Measurements from ENCODE around the gene CFAP210. TPM values are rescaled to one million over a fixed set of nuclear protein-coding genes. Genes with fewer than 3 reads are reported as not detected.
"Not testable (repeated sequence)": the region's sequence is repeated elsewhere in the genome, so short reads cannot be mapped to it uniquely, and the experiment has no call there.

CFAP210 gene
- total and polyA plus RNA-seq, 4 donors, result 1.2 to 7.2 (median 3.3) TPM

DNA sequence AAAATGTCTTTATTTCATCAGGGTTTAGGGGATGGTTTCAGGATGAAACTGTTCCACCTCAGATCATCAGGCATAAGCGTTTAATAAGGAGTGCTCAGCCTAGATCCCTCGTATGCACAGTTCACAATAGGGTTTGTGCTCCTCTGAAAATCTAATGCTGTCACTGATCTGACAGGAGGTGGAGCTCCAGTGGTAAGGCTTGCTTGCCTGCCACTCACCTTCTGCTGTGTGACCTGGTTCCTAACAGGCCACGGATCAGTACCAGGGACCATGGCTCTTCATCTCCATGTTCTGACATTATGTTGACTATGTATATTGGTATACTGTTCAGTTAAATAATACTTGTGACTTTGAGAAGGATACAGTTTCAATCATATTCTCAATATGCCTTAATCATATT, 68.4 kb downstream of the CFAP210 start:
- no peak for ATAC-seq (ENCODE audit: insufficient read depth, low FRiP score)
- TF ChIP-seq, protein P1, sequence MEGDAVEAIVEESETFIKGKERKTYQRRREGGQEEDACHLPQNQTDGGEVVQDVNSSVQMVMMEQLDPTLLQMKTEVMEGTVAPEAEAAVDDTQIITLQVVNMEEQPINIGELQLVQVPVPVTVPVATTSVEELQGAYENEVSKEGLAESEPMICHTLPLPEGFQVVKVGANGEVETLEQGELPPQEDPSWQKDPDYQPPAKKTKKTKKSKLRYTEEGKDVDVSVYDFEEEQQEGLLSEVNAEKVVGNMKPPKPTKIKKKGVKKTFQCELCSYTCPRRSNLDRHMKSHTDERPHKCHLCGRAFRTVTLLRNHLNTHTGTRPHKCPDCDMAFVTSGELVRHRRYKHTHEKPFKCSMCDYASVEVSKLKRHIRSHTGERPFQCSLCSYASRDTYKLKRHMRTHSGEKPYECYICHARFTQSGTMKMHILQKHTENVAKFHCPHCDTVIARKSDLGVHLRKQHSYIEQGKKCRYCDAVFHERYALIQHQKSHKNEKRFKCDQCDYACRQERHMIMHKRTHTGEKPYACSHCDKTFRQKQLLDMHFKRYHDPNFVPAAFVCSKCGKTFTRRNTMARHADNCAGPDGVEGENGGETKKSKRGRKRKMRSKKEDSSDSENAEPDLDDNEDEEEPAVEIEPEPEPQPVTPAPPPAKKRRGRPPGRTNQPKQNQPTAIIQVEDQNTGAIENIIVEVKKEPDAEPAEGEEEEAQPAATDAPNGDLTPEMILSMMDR (IDR thresholded peaks at IDR 0.05; ENCODE audit: control extremely low read depth, extremely low read depth), result no peak
- H3K9ac ChIP-seq (ENCODE audit: insufficient read depth in 1 of 2, low read length in 2 of 2), result no peak overlapping the region
- WGBS, 2 donors, result 84% methylated on average over 3 of the region's 3 CpGs
- peaks cover 0 to 10% (median 4%) of the 10 kb centered on the region in 4 donors for H3K36me3 ChIP-seq (ENCODE audit: control insufficient read depth in 4 of 4, insufficient read depth in 4 of 4, low read length in 4 of 4)
- H3K27me3 ChIP-seq (ENCODE audit: control insufficient read depth in 3 of 3, insufficient read depth in 3 of 3, low read length in 2 of 3), result no peaks in the 10 kb centered on the region
- no peak overlapping the region for H3K4me3 ChIP-seq
- DNase-seq, result no peak
- no peak overlapping the region for H3K27ac ChIP-seq (ENCODE audit: low read depth in 1 of 2, low read length in 1 of 2)
- H3K4me1 ChIP-seq (ENCODE audit: control insufficient read depth in 5 of 5, insufficient read depth in 5 of 5, low read length in 5 of 5), result peaks cover 0 to 2% (median 0%) of the 10 kb centered on the region in 5 donors
- no peaks in the 10 kb centered on the region for H3K9me3 ChIP-seq (ENCODE audit: control insufficient read depth in 4 of 4, insufficient read depth in 3 of 4, low read length in 3 of 4)

DNA sequence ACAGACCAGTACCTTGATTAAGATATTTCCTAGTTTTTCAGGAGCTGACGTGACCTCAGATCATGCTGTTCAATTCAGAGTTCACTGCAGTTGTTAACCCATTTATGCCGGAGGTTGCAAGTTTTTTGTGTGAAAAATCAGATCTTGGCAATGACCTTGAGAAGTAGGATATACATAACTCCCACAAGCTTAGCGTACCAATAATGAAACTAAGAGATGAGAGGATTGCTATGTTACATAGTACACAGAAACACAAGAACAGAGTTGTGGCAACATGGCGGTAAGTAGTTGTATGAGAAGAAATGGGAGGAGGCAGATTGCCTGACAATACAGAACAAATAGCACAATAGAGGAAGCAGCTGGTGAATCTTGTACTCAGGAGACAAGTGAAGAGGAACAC, 71.0 kb downstream of the CFAP210 start:
- Histone ChIP-seq H3K27ac (ENCODE audit: low read depth in 1 of 2, low read length in 1 of 2) (no peak overlapping the region), H3K4me1 (ENCODE audit: control insufficient read depth in 5 of 5, insufficient read depth in 5 of 5, low read length in 5 of 5) (peaks cover 0 to 2% (median 0%) of the 10 kb centered on the region in 5 donors), H3K27me3 (ENCODE audit: control insufficient read depth in 3 of 3, insufficient read depth in 3 of 3, low read length in 2 of 3) (no peaks in the 10 kb centered on the region), H3K36me3 (ENCODE audit: control insufficient read depth in 4 of 4, insufficient read depth in 4 of 4, low read length in 4 of 4) (peaks cover 0 to 14% (median 6%) of the 10 kb centered on the region in 4 donors), H3K4me3 (no peak overlapping the region), H3K9me3 (ENCODE audit: control insufficient read depth in 4 of 4, insufficient read depth in 3 of 4, low read length in 3 of 4) (no peaks in the 10 kb centered on the region), H3K9ac (ENCODE audit: insufficient read depth in 1 of 2, low read length in 2 of 2) (no peak overlapping the region)
- WGBS, 2 donors, result 91 to 93% methylated on average over 4 of the region's 4 CpGs
- DNase-seq (no peak), ATAC-seq (ENCODE audit: insufficient read depth, low FRiP score) (no peak)
- TF ChIP-seq, protein P1 (IDR thresholded peaks at IDR 0.05; ENCODE audit: control extremely low read depth, extremely low read depth), result no peak

DNA sequence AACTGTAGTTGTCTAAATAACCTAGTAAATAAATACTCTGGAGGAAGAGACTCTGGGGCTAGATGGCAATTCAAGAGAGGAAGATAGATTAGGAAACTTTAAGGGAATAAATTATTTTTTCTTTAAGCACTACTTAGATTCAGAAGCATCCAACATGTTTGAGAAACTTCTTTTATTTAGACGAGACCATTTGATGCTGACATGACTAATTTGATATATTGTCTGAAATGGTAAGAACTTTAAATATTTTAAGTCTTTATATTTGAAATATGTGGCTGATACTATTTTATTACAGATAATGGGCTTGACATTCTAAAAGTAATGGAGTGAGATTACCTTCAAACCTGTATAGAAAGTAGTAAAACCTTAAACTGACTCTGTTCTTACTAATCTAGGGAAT, 73.7 kb downstream of the CFAP210 start:
- TF ChIP-seq, protein P1 (IDR thresholded peaks at IDR 0.05; ENCODE audit: control extremely low read depth, extremely low read depth), result no peak
- no peak for DNase-seq
- WGBS, 2 donors, result 87 to 90% methylated on average over 1 of the region's 1 CpG
- Histone ChIP-seq H3K4me1 (ENCODE audit: control insufficient read depth in 5 of 5, insufficient read depth in 5 of 5, low read length in 5 of 5) (no peaks in the 10 kb centered on the region), H3K4me3 (no peak overlapping the region), H3K27me3 (ENCODE audit: control insufficient read depth in 3 of 3, insufficient read depth in 3 of 3, low read length in 2 of 3) (no peaks in the 10 kb centered on the region), H3K27ac (ENCODE audit: low read depth in 1 of 2, low read length in 1 of 2) (no peak overlapping the region), H3K36me3 (ENCODE audit: control insufficient read depth in 4 of 4, insufficient read depth in 4 of 4, low read length in 4 of 4) (peaks cover 2 to 19% (median 10%) of the 10 kb centered on the region in 4 donors), H3K9me3 (ENCODE audit: control insufficient read depth in 4 of 4, insufficient read depth in 3 of 4, low read length in 3 of 4) (peaks cover 0 to 2% (median 0%) of the 10 kb centered on the region in 4 donors), H3K9ac (ENCODE audit: insufficient read depth in 1 of 2, low read length in 2 of 2) (no peak overlapping the region)
- ATAC-seq (ENCODE audit: insufficient read depth, low FRiP score), result no peak

DNA sequence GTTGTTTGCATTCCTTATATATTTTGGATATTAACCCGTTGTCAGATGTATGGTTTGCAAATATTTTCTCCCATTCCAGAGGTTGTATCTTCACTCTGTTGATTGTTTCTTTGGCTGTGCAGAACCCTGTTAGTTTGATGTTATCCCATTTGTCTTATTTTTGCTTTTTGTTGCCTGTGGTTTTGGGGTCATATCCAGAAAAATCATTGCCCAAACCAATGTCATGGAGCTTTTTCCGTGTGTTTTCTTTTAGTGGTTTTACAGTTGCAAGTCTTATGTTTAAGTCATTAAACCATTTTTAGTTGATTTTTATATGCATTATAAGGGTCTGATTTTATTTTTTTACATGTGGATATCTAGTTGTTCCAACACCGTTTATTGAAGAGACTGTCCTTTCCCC, 74.3 kb downstream of the CFAP210 start:
- peaks cover 3 to 23% (median 15%) of the 10 kb centered on the region in 4 donors for H3K36me3 ChIP-seq (ENCODE audit: control insufficient read depth in 4 of 4, insufficient read depth in 4 of 4, low read length in 4 of 4)
- TF ChIP-seq, protein P1 (IDR thresholded peaks at IDR 0.05; ENCODE audit: control extremely low read depth, extremely low read depth), result no peak
- no peak overlapping the region for H3K4me3 ChIP-seq
- H3K4me1 ChIP-seq (ENCODE audit: control insufficient read depth in 5 of 5, insufficient read depth in 5 of 5, low read length in 5 of 5), result no peaks in the 10 kb centered on the region
- no peaks in the 10 kb centered on the region for H3K27me3 ChIP-seq (ENCODE audit: control insufficient read depth in 3 of 3, insufficient read depth in 3 of 3, low read length in 2 of 3)
- H3K9ac ChIP-seq (ENCODE audit: insufficient read depth in 1 of 2, low read length in 2 of 2), result no peak overlapping the region
- H3K27ac ChIP-seq (ENCODE audit: low read depth in 1 of 2, low read length in 1 of 2), result no peak overlapping the region
- peaks cover 0 to 2% (median 0%) of the 10 kb centered on the region in 4 donors for H3K9me3 ChIP-seq (ENCODE audit: control insufficient read depth in 4 of 4, insufficient read depth in 3 of 4, low read length in 3 of 4)
- 57 to 59% methylated on average over 3 of the region's 3 CpGs for WGBS, 2 donors
- DNase-seq (no peak), ATAC-seq (ENCODE audit: insufficient read depth, low FRiP score) (no peak)

DNA sequence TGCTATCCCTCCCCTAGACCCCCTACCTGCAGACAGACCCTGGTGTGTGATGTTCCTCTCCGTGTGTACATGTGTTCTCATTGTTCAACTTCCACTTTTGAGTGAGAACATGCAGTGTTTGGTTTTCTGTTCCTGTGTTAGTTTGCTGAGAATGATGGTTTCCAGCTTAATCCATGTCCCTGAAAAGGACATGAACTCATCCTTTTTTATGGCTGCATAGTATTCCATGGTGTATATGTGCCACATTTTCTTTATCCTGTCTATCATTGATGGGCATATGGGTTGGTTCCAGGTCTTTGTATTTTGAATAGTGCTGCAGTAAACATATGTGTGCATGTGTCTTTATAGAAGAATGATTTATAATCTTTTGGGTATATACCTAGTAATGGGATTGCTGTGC, 78.2 kb downstream of the CFAP210 start:
- not testable (repeated sequence) for DNase-seq; H3K9ac ChIP-seq (ENCODE audit: insufficient read depth in 1 of 2, low read length in 2 of 2); H3K4me3 ChIP-seq; H3K4me1 ChIP-seq (ENCODE audit: control insufficient read depth in 5 of 5, insufficient read depth in 5 of 5, low read length in 5 of 5); ATAC-seq (ENCODE audit: insufficient read depth, low FRiP score); H3K9me3 ChIP-seq (ENCODE audit: control insufficient read depth in 4 of 4, insufficient read depth in 3 of 4, low read length in 3 of 4); H3K27me3 ChIP-seq (ENCODE audit: control insufficient read depth in 3 of 3, insufficient read depth in 3 of 3, low read length in 2 of 3); H3K27ac ChIP-seq (ENCODE audit: low read depth in 1 of 2, low read length in 1 of 2)
- peaks cover 6 to 34% (median 28%) of the 10 kb centered on the region in 4 donors for H3K36me3 ChIP-seq (ENCODE audit: control insufficient read depth in 4 of 4, insufficient read depth in 4 of 4, low read length in 4 of 4)
- 96 to 97% methylated on average over 1 of the region's 1 CpG for WGBS, 2 donors
